Liver (tissue), 9 donors: ENCODE data around the gene BMP6. TPM values are rescaled to one million over a fixed set of nuclear protein-coding genes. Genes with fewer than 3 reads are reported as not detected.

Experiments used
- DNase-seq: peaks from one replicate; pipeline ENCODE4 v3.0.0-alpha.2; 2017; ENCODE audit warnings: low spot score
- H3K27ac ChIP-seq, 2 donors: one replicate each; pipeline ENCODE4 v1.7.0; 2013; ENCODE audit warnings: inconsistent platforms in 2 of 2, low read length in 2 of 2, control low read depth in 1 of 2, low read depth in 1 of 2, mild to moderate bottlenecking in 1 of 2
- H3K27me3 ChIP-seq, 4 donors: one replicate each; pipeline versions ENCODE4 v1.6.1 to v1.7.0; 2013; ENCODE audit warnings: low read length in 3 of 4, inconsistent platforms in 1 of 4, mild to moderate bottlenecking in 1 of 4, moderate library complexity in 1 of 4; ENCODE audit not compliant: control insufficient read depth in 4 of 4, insufficient read depth in 4 of 4
- H3K36me3 ChIP-seq, 4 donors: one replicate each; pipeline versions ENCODE4 v1.6.1 to v1.7.0; 2013; ENCODE audit warnings: low read length in 3 of 4, mild to moderate bottlenecking in 3 of 4, low read depth in 1 of 4, moderate library complexity in 1 of 4; ENCODE audit not compliant: control insufficient read depth in 4 of 4, insufficient read depth in 3 of 4
- H3K4me1 ChIP-seq, 4 donors: one replicate each; pipeline versions ENCODE4 v1.6.1 to v1.7.0; 2013; ENCODE audit warnings: low read length in 3 of 4, mild to moderate bottlenecking in 3 of 4, moderate library complexity in 1 of 4; ENCODE audit not compliant: control insufficient read depth in 4 of 4, insufficient read depth in 4 of 4
- H3K4me3 ChIP-seq, 3 donors: one replicate each; pipeline versions ENCODE4 v1.6.1 to v1.7.0; 2013; ENCODE audit warnings: low read length in 3 of 3, control low read depth in 1 of 3, low read depth in 1 of 3, mild to moderate bottlenecking in 1 of 3
- H3K9ac ChIP-seq, 2 donors: one replicate each; pipeline ENCODE4 v1.7.0; 2013; ENCODE audit warnings: low read length in 2 of 2, mild to moderate bottlenecking in 2 of 2, moderate library complexity in 2 of 2, control low read depth in 1 of 2, low read depth in 1 of 2
- H3K9me3 ChIP-seq, 4 donors: one replicate each; pipeline versions ENCODE4 v1.6.1 to v1.7.0; 2013; ENCODE audit warnings: low read length in 3 of 4; ENCODE audit not compliant: control insufficient read depth in 4 of 4
- EGR1 ChIP-seq, 2 donors: IDR thresholded peaks; 2 replicates each; pipeline ENCODE4 v1.6.1; 2016 to 2018; ENCODE audit warnings: antibody characterized with exemption in 2 of 2, low read depth in 2 of 2
- FOXA1 ChIP-seq: IDR thresholded peaks from 2 replicates; pipeline ENCODE4 v1.6.1; 2016; ENCODE audit warnings: antibody characterized with exemption
- FOXA2 ChIP-seq: IDR thresholded peaks from 2 replicates; pipeline ENCODE4 v1.6.1; 2016; ENCODE audit warnings: antibody characterized with exemption
- GABPA ChIP-seq, 2 donors: IDR thresholded peaks in 1 of 2; conservative IDR thresholded peaks in 1 of 2; 2 replicates each; pipeline ENCODE4 v1.6.1; 2016; ENCODE audit warnings: antibody characterized with exemption in 2 of 2, mild to moderate bottlenecking in 1 of 2, moderate library complexity in 1 of 2
- HNF4A ChIP-seq, 2 donors: conservative IDR thresholded peaks; 2 replicates each; pipeline ENCODE4 v1.6.1; 2016; ENCODE audit warnings: antibody characterized with exemption in 2 of 2, mild to moderate bottlenecking in 2 of 2
- HNF4G ChIP-seq: IDR thresholded peaks from 2 replicates; pipeline ENCODE4 v1.6.1; 2016; ENCODE audit warnings: antibody characterized with exemption
- JUND ChIP-seq, 2 donors: IDR thresholded peaks; 2 replicates each; pipeline ENCODE4 v1.6.1; 2016; ENCODE audit warnings: antibody characterized with exemption in 2 of 2
- NR2F2 ChIP-seq: IDR thresholded peaks from 2 replicates; pipeline ENCODE4 v1.6.1; 2016; ENCODE audit warnings: antibody characterized with exemption
- RAD21 ChIP-seq, 2 donors: IDR thresholded peaks; 2 replicates each; pipeline ENCODE4 v1.6.1; 2016; ENCODE audit warnings: antibody characterized with exemption in 2 of 2, mild to moderate bottlenecking in 2 of 2
- RXRA ChIP-seq, 2 donors: IDR thresholded peaks; 2 replicates each; pipeline ENCODE4 v1.6.1; 2017 to 2018; ENCODE audit warnings: antibody characterized with exemption in 2 of 2, mild to moderate bottlenecking in 1 of 2
- SP1 ChIP-seq: IDR thresholded peaks from 2 replicates; pipeline ENCODE4 v1.6.1; 2018; ENCODE audit warnings: antibody characterized with exemption, mild to moderate bottlenecking
- TAF1 ChIP-seq: conservative IDR thresholded peaks from 2 replicates; pipeline ENCODE4 v1.6.1; 2016; ENCODE audit warnings: antibody characterized with exemption, mild to moderate bottlenecking
- YY1 ChIP-seq: IDR thresholded peaks from 2 replicates; pipeline ENCODE4 v1.6.1; 2016; ENCODE audit warnings: antibody characterized with exemption, mild to moderate bottlenecking
- WGBS: extraction: QIAGEN DNeasy Blood & Tissue Kit; methylation state at CpG from one replicate; pipeline ENCODE4 v1.1.7; 2013; 5-methylcytosine and 5-hydroxymethylcytosine counted together
- polyA plus RNA-seq, 2 donors: library from polyadenylated mRNA; stranded (reverse) in 1 of 2; unstranded in 1 of 2; fragments of 200-250 nt in 1 of 2; fragments of >200 nt in 1 of 2; fragmentation: Nextera tagmentation in 1 of 2; extraction: Ambion mirVana in 1 of 2; gene quantifications; one replicate each; pipeline versions ENCODE4 v1.2.1 to v1.2.3, GENCODE V29; 2013 to 2015
- total RNA-seq, 2 donors: library from RNA; depleted of rRNA; stranded (reverse); fragments of >200 nt; gene quantifications; one replicate each; pipeline ENCODE4 v1.2.3, GENCODE V29; 2014
- TF ChIP-seq, protein P1 (sequence below): IDR thresholded peaks from 2 replicates; pipeline ENCODE4 v1.6.1; 2016; ENCODE audit warnings: antibody characterized with exemption
- TF ChIP-seq, protein P2 (sequence below): IDR thresholded peaks from 2 replicates; pipeline ENCODE4 v1.6.1; 2016; ENCODE audit warnings: antibody characterized with exemption
- TF ChIP-seq, protein P3 (sequence below): fragments of 150-350 bp; IDR thresholded peaks from 2 replicates; pipeline ENCODE4 v1.5.1; 2017; ENCODE audit warnings: improper control_type of control experiment, low read depth, low read length; ENCODE audit not compliant: missing input control
- TF ChIP-seq, protein P4 (sequence below): IDR thresholded peaks from 2 replicates; pipeline ENCODE4 v1.6.1; 2016; ENCODE audit warnings: antibody characterized with exemption
- TF ChIP-seq, protein P5 (sequence below): IDR thresholded peaks from 2 replicates; pipeline ENCODE4 v1.6.1; 2016; ENCODE audit warnings: antibody characterized with exemption, mild to moderate bottlenecking
- donor health status: healthy.
- donor health status: healthy.
- donor health status: healthy.
- donor health status: healthy.
- donor health status: healthy.

BMP6 gene
- total and polyA plus RNA-seq, 4 donors, result 0.57 to 5.9 (median 2.3) TPM

DNA sequence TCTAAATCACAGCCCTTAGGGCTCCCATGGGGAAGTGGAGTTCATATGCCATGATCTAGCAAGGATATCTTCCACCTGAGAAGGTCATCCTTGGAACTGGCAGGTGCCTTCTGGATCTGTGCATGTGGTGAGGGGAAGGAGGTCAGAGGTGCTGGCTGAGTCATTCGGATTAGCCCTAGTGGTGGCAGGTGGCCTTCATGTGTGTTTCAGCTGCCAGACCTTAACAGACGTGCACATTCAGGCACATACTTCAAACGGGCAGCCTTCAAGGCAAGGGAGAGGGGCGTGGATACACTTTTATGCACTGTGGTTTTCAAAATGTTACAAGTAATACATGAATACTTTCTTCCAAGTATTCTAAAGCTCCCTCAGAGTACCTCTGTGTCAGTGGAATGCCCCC, 51.2 kb downstream of the BMP6 start:
- 66% methylated on average over 4 of the region's 4 CpGs for WGBS
- Histone ChIP-seq H3K27ac (no peak overlapping the region), H3K27me3 (no peaks in the 10 kb centered on the region), H3K4me3 (no peak overlapping the region), H3K36me3 (no peaks in the 10 kb centered on the region), H3K9me3 (peaks cover 0 to 2% (median 0%) of the 10 kb centered on the region in 4 donors), H3K9ac (no peak overlapping the region), H3K4me1 (no peaks in the 10 kb centered on the region)
- DNase-seq, result no peak
- TF ChIP-seq TAF1, result no peak
- TF ChIP-seq HNF4G, result no peak
- TF ChIP-seq, protein P1, sequence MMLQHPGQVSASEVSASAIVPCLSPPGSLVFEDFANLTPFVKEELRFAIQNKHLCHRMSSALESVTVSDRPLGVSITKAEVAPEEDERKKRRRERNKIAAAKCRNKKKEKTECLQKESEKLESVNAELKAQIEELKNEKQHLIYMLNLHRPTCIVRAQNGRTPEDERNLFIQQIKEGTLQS, result no peak
- TF ChIP-seq FOXA2, result no peak
- no peak for TF ChIP-seq EGR1 (IDR thresholded peaks at IDR 0.05; ENCODE audit: low read depth in 2 of 2)
- no peak for TF ChIP-seq JUND (IDR thresholded peaks at IDR 0.05)
- no peak for TF ChIP-seq FOXA1
- no peak for TF ChIP-seq RXRA (IDR thresholded peaks at IDR 0.05)
- TF ChIP-seq, protein P2, sequence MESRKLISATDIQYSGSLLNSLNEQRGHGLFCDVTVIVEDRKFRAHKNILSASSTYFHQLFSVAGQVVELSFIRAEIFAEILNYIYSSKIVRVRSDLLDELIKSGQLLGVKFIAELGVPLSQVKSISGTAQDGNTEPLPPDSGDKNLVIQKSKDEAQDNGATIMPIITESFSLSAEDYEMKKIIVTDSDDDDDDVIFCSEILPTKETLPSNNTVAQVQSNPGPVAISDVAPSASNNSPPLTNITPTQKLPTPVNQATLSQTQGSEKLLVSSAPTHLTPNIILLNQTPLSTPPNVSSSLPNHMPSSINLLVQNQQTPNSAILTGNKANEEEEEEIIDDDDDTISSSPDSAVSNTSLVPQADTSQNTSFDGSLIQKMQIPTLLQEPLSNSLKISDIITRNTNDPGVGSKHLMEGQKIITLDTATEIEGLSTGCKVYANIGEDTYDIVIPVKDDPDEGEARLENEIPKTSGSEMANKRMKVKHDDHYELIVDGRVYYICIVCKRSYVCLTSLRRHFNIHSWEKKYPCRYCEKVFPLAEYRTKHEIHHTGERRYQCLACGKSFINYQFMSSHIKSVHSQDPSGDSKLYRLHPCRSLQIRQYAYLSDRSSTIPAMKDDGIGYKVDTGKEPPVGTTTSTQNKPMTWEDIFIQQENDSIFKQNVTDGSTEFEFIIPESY, result no peak
- TF ChIP-seq, protein P3, sequence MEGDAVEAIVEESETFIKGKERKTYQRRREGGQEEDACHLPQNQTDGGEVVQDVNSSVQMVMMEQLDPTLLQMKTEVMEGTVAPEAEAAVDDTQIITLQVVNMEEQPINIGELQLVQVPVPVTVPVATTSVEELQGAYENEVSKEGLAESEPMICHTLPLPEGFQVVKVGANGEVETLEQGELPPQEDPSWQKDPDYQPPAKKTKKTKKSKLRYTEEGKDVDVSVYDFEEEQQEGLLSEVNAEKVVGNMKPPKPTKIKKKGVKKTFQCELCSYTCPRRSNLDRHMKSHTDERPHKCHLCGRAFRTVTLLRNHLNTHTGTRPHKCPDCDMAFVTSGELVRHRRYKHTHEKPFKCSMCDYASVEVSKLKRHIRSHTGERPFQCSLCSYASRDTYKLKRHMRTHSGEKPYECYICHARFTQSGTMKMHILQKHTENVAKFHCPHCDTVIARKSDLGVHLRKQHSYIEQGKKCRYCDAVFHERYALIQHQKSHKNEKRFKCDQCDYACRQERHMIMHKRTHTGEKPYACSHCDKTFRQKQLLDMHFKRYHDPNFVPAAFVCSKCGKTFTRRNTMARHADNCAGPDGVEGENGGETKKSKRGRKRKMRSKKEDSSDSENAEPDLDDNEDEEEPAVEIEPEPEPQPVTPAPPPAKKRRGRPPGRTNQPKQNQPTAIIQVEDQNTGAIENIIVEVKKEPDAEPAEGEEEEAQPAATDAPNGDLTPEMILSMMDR, result no peak
- no peak for TF ChIP-seq RAD21 (IDR thresholded peaks at IDR 0.05)
- TF ChIP-seq, protein P4, sequence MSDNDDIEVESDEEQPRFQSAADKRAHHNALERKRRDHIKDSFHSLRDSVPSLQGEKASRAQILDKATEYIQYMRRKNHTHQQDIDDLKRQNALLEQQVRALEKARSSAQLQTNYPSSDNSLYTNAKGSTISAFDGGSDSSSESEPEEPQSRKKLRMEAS, result no peak
- TF ChIP-seq YY1, result no peak
- no peak for TF ChIP-seq NR2F2
- TF ChIP-seq SP1, result no peak
- no peak for TF ChIP-seq GABPA (IDR thresholded peaks at IDR 0.05 in 1 of 2, conservative IDR thresholded peaks at IDR 0.05 in 1 of 2)
- TF ChIP-seq, protein P5, sequence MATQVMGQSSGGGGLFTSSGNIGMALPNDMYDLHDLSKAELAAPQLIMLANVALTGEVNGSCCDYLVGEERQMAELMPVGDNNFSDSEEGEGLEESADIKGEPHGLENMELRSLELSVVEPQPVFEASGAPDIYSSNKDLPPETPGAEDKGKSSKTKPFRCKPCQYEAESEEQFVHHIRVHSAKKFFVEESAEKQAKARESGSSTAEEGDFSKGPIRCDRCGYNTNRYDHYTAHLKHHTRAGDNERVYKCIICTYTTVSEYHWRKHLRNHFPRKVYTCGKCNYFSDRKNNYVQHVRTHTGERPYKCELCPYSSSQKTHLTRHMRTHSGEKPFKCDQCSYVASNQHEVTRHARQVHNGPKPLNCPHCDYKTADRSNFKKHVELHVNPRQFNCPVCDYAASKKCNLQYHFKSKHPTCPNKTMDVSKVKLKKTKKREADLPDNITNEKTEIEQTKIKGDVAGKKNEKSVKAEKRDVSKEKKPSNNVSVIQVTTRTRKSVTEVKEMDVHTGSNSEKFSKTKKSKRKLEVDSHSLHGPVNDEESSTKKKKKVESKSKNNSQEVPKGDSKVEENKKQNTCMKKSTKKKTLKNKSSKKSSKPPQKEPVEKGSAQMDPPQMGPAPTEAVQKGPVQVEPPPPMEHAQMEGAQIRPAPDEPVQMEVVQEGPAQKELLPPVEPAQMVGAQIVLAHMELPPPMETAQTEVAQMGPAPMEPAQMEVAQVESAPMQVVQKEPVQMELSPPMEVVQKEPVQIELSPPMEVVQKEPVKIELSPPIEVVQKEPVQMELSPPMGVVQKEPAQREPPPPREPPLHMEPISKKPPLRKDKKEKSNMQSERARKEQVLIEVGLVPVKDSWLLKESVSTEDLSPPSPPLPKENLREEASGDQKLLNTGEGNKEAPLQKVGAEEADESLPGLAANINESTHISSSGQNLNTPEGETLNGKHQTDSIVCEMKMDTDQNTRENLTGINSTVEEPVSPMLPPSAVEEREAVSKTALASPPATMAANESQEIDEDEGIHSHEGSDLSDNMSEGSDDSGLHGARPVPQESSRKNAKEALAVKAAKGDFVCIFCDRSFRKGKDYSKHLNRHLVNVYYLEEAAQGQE, result no peak
- TF ChIP-seq HNF4A (conservative IDR thresholded peaks at IDR 0.05), result no peak
